HepG2 (cell line): ENCODE measurements around the gene COL18A1. TPM values are rescaled to one million over a fixed set of nuclear protein-coding genes. Genes with fewer than 3 reads are reported as not detected.

Experiments
- ATAC-seq: fragments of 200-7000 bp; cut with Tn5 transposase; 3 replicates; pipeline ENCODE4 v1.9.1; 2020; ENCODE audit warnings: mild to moderate bottlenecking, moderate library complexity
- BruUV-seq: library from RNA; stranded (reverse); fragments of 400-500 nt; replicated peaks from 2 replicates; lab custom pipeline; 2021; lab: Mats Ljungman, UMichigan
- CTCF ChIA-PET: fragments of 300-600 bp; formaldehyde crosslinking; extraction: SDS; loops from one replicate; lab custom pipeline; 2021; ENCODE audit warnings: low total read pairs, inconsistent platforms, low intra/inter-chr PET ratio; lab: Yijun Ruan, JAX
- POLR2A ChIA-PET: fragments of 350-600 bp; sonication (Branson Sonifier 250); formaldehyde crosslinking; loops from one replicate; lab custom pipeline; 2020; ENCODE audit warnings: antibody characterized with exemption, inconsistent platforms; lab: Yijun Ruan, JAX
- DNase-seq: peaks from one replicate; pipeline ENCODE4 v3.0.0-alpha.2; 2015; ENCODE audit warnings: low spot score
- FAIRE-seq: peaks from 3 replicates; lab custom pipeline; 2011; peaks lifted over from hg19 to GRCh38; lab: Jason Lieb, UNC
- H2AFZ ChIP-seq: one replicate; pipeline ENCODE4 v1.6.1; 2011; ENCODE audit warnings: low read length, inconsistent platforms
- H3K27ac ChIP-seq: fragments of 300-600 bp; 3 replicates; pipeline ENCODE4 v1.8.0; 2011; ENCODE audit warnings: mixed run types, mild to moderate bottlenecking, mixed read lengths, low read length, inconsistent platforms; ENCODE audit not compliant: insufficient read depth; ENCODE audit errors: extremely low read length
- H3K27me3 ChIP-seq, 2 experiments: fragments of 200-600 bp in 1 of 2; 2 replicates in 1 of 2; 3 replicates in 1 of 2; pipeline versions ENCODE4 v1.6.0 to v1.8.0; 2011; ENCODE audit warnings: low read length in 2 of 2, mild to moderate bottlenecking in 2 of 2, moderate library complexity in 2 of 2, inconsistent platforms in 1 of 2; ENCODE audit not compliant: insufficient read depth in 2 of 2, control insufficient read depth in 1 of 2
- H3K36me3 ChIP-seq, 2 experiments: fragments of 200-600 bp in 1 of 2; replicated peaks in 1 of 2; 2 replicates in 1 of 2; 3 replicates in 1 of 2; pipeline versions ENCODE4 v1.5.1 to v1.8.0; 2011; ENCODE audit warnings: low read length in 2 of 2, inconsistent platforms in 1 of 2; ENCODE audit not compliant: insufficient read depth in 2 of 2, control insufficient read depth in 1 of 2
- H3K4me1 ChIP-seq: 2 replicates; pipeline ENCODE4 v1.5.1; 2012; ENCODE audit warnings: low read length, inconsistent platforms; ENCODE audit not compliant: insufficient read depth
- H3K4me2 ChIP-seq: 2 replicates; pipeline ENCODE4 v1.6.0; 2011; ENCODE audit warnings: low read depth, low read length, inconsistent platforms
- H3K4me3 ChIP-seq, 3 experiments: fragments of 200-600 bp in 1 of 3; sonication (generic), shearing (Covaris generic) in 1 of 3; replicated peaks in 1 of 3; 2 replicates each; pipeline ENCODE4 v1.5.1; 2011 to 2016; ENCODE audit warnings: low read length in 3 of 3, inconsistent platforms in 2 of 3, low read depth in 2 of 3, mild to moderate bottlenecking in 2 of 3, control low read depth in 1 of 3, mixed read lengths in 1 of 3; ENCODE audit not compliant: insufficient read depth in 1 of 3
- H3K79me2 ChIP-seq: one replicate; pipeline ENCODE4 v1.6.1; 2011; ENCODE audit warnings: low read length, inconsistent platforms; ENCODE audit not compliant: insufficient read depth
- H3K9ac ChIP-seq: 2 replicates; pipeline ENCODE4 v1.6.0; 2011; ENCODE audit warnings: mild to moderate bottlenecking, low read depth, low read length, inconsistent platforms; ENCODE audit not compliant: insufficient read depth
- H3K9me3 ChIP-seq: 2 replicates; pipeline ENCODE4 v1.5.1; 2012; ENCODE audit warnings: mild to moderate bottlenecking, low read length
- H4K20me1 ChIP-seq: 2 replicates; pipeline ENCODE4 v1.6.0; 2011; ENCODE audit warnings: inconsistent platforms, mild to moderate bottlenecking, low read length, moderate library complexity; ENCODE audit not compliant: insufficient read depth
- ADNP ChIP-seq: sonication (generic); formaldehyde crosslinking; IDR thresholded peaks from 2 replicates; pipeline ENCODE4 v1.4.0; 2020; ENCODE audit warnings: missing genetic modification reagents
- DPF2 ChIP-seq: sonication (generic); formaldehyde crosslinking; IDR thresholded peaks from 2 replicates; pipeline ENCODE4 v1.4.0; 2020; ENCODE audit warnings: mild to moderate bottlenecking, low read depth, missing genetic modification reagents, borderline replicate concordance
- HNRNPH1 ChIP-seq: fragments of 200-400 bp; formaldehyde crosslinking; optimal IDR thresholded peaks from 2 replicates; pipeline ENCODE3; 2017; ENCODE audit warnings: mild to moderate bottlenecking, low read depth, low read length
- HOXA3 ChIP-seq: sonication (generic); formaldehyde crosslinking; IDR thresholded peaks from 2 replicates; pipeline ENCODE4 v1.5.0; 2020; ENCODE audit warnings: missing genetic modification reagents
- JUND ChIP-seq: sonication (generic); formaldehyde crosslinking; IDR thresholded peaks from 2 replicates; pipeline ENCODE4 v1.8.0; 2022; ENCODE audit warnings: mild to moderate bottlenecking, missing genetic modification reagents
- MIXL1 ChIP-seq: IDR thresholded peaks from 2 replicates; pipeline ENCODE4 v1.6.1; 2016
- WIZ ChIP-seq: sonication (generic); formaldehyde crosslinking; IDR thresholded peaks from 2 replicates; pipeline ENCODE4 v1.5.1; 2020; ENCODE audit warnings: mild to moderate bottlenecking, missing genetic modification reagents
- ZFP36L2 ChIP-seq: sonication (generic); formaldehyde crosslinking; IDR thresholded peaks from 2 replicates; pipeline ENCODE4 v1.4.0; 2020; ENCODE audit warnings: missing genetic modification reagents
- ZKSCAN1 ChIP-seq: fragments of 150-350 bp; IDR thresholded peaks from 2 replicates; pipeline ENCODE4 v1.6.1; 2014; ENCODE audit warnings: low read length
- ZMAT3 ChIP-seq: sonication (generic); formaldehyde crosslinking; conservative IDR thresholded peaks from 2 replicates; pipeline ENCODE4 v1.7.0; 2021; ENCODE audit warnings: missing genetic modification reagents
- ZNF343 ChIP-seq: sonication (generic); formaldehyde crosslinking; IDR thresholded peaks from 2 replicates; pipeline ENCODE4 v1.4.0; 2020; ENCODE audit warnings: mild to moderate bottlenecking, missing genetic modification reagents
- ZNF530 ChIP-seq: sonication (generic); formaldehyde crosslinking; IDR thresholded peaks from 2 replicates; pipeline ENCODE4 v1.5.0; 2020; ENCODE audit warnings: low read depth, mild to moderate bottlenecking, missing genetic modification reagents
- ZNF562 ChIP-seq: sonication (generic); formaldehyde crosslinking; IDR thresholded peaks from 2 replicates; pipeline ENCODE4 v1.8.0; 2022; ENCODE audit warnings: missing genetic modification reagents, borderline replicate concordance
- ZNF614 ChIP-seq: IDR thresholded peaks from 2 replicates; pipeline ENCODE4 v1.6.1; 2018; ENCODE audit warnings: missing biosample characterization, missing genetic modification reagents, inconsistent platforms, borderline replicate concordance
- ZNF850 ChIP-seq: sonication (generic); formaldehyde crosslinking; conservative IDR thresholded peaks from 2 replicates; pipeline ENCODE4 v1.9.0; 2021; ENCODE audit warnings: mild to moderate bottlenecking, missing genetic modification reagents
- WGBS: methylation state at CpG from one replicate; pipeline ENCODE4 v1.1.6; 2017; ENCODE audit warnings: low lambda C conversion rate; 5-methylcytosine and 5-hydroxymethylcytosine counted together
- in situ Hi-C: cut with HindIII; loops from 2 replicates; pipeline ENCODE4 v1.10.0; 2017; ENCODE audit warnings: low pct_unique_long_range_greater_than_20kb; ENCODE audit not compliant: extremely low pct_ligation_motif_present
- intact Hi-C: fragments of 100-400 bp; cut with micrococcal nuclease; formaldehyde crosslinking; loops from one replicate; pipeline ENCODE4 v1.10.0; 2022; ENCODE audit not compliant: unreplicated experiment
- polyA plus RNA-seq, 8 experiments: library from polyadenylated mRNA; depleted of rRNA in 3 of 8; stranded (reverse) in 7 of 8; unstranded in 1 of 8; fragments of >200 nt; fragmentation: Illumina TruSeq in 4 of 8; extraction: Trizol in 4 of 8; gene quantifications; 2 replicates each; pipeline versions ENCODE4 v1.2.1 to v1.2.3, GENCODE V29; 2011 to 2016; ENCODE audit warnings: low read depth in 4 of 8, missing spikeins in 1 of 8, mixed read lengths in 1 of 8; ENCODE audit not compliant: insufficient read depth in 1 of 8
- total RNA-seq, 5 experiments: library from RNA; depleted of rRNA; stranded (reverse); fragments of >200 nt; fragmentation: Illumina TruSeq; extraction: Trizol; gene quantifications; 2 replicates each; pipeline ENCODE4 v1.2.3, GENCODE V29; 2016; ENCODE audit warnings: low read depth in 1 of 5
- TF ChIP-seq, protein P1 (sequence below): sonication (generic); formaldehyde crosslinking; IDR thresholded peaks from 2 replicates; pipeline ENCODE4 v1.4.0; 2020; ENCODE audit warnings: missing genetic modification reagents
- TF ChIP-seq, protein P2 (sequence below): sonication (generic); formaldehyde crosslinking; IDR thresholded peaks from 2 replicates; pipeline ENCODE4 v1.9.0; 2022; ENCODE audit warnings: low read depth, missing genetic modification reagents

Gene COL18A1
- total and polyA plus RNA-seq, 2 of the 13 experiments (the other 11 are each of a cell fraction or from before 2014, with no cell fraction given): 79.0 to 102 TPM

DNA sequence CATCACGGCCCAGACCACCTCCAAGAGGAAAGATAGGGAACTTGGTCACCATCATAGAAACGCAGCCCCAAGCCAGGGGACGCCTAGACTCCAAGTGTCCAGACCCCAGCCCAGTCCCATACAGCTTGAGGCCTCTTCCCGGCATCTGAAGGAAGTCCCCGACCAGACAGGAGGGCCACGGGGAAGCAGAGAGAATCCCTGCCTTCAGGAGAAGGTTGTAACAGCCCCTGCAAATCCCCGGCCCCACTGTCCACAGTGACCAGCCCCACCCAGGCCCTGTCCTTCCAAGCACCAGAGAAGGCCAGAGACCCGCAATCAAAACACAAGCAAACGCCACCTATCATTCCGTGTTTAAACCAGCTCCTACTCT is 135.6 kb downstream of the COL18A1 start (continued):
- TF ChIP-seq, protein P1, sequence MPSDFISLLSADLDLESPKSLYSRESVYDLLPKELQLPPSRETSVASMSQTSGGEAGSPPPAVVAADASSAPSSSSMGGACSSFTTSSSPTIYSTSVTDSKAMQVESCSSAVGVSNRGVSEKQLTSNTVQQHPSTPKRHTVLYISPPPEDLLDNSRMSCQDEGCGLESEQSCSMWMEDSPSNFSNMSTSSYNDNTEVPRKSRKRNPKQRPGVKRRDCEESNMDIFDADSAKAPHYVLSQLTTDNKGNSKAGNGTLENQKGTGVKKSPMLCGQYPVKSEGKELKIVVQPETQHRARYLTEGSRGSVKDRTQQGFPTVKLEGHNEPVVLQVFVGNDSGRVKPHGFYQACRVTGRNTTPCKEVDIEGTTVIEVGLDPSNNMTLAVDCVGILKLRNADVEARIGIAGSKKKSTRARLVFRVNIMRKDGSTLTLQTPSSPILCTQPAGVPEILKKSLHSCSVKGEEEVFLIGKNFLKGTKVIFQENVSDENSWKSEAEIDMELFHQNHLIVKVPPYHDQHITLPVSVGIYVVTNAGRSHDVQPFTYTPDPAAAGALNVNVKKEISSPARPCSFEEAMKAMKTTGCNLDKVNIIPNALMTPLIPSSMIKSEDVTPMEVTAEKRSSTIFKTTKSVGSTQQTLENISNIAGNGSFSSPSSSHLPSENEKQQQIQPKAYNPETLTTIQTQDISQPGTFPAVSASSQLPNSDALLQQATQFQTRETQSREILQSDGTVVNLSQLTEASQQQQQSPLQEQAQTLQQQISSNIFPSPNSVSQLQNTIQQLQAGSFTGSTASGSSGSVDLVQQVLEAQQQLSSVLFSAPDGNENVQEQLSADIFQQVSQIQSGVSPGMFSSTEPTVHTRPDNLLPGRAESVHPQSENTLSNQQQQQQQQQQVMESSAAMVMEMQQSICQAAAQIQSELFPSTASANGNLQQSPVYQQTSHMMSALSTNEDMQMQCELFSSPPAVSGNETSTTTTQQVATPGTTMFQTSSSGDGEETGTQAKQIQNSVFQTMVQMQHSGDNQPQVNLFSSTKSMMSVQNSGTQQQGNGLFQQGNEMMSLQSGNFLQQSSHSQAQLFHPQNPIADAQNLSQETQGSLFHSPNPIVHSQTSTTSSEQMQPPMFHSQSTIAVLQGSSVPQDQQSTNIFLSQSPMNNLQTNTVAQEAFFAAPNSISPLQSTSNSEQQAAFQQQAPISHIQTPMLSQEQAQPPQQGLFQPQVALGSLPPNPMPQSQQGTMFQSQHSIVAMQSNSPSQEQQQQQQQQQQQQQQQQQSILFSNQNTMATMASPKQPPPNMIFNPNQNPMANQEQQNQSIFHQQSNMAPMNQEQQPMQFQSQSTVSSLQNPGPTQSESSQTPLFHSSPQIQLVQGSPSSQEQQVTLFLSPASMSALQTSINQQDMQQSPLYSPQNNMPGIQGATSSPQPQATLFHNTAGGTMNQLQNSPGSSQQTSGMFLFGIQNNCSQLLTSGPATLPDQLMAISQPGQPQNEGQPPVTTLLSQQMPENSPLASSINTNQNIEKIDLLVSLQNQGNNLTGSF (CRISPR knock-in tag): no peak
- no peak for TF ChIP-seq MIXL1

DNA sequence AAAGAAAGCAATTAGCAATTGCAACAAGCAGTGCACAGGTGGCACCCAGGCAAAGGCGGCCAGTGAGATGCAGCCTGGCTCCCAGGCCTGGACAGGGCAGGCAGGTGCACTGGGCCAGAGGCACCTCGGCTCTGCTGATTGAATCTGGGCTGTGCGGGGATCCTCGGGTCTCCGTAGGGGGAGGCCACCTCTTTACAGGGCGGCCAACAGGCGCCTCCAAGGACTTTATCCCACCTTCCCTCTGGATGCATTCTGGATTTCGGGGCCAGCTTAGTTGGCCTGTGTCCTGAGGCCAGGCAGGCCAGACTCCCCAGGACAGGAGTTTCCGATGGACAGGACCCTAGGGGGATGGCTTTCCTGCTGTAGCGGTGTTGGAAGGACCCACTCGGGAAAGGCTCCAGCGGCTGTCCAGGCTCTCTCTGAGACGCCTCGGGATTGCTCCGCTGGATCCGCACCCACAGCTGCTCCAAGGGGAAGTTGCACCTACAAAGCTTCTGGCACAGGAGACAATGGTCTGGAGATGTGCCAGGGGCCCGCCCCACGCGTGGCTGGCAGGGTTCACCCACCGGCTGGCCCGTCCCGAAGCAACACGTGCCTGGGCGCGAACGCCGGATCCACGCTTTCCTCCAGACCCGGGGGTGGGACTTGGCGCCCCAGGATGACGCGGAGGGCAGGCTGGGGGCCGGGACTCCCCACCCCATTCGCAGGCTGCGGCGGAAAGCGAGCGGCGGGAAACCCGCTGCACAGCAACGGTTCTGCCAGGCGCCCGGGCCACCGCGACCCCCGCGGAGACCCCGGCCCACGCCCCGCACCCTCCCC is 136.5 kb downstream of the COL18A1 start:
- Histone ChIP-seq H2AFZ (no peak overlapping the region), H3K9me3 (no peaks in the 10 kb centered on the region), H3K4me2 (peak overlapping the region; percentile 86), H3K9ac (peak overlapping the region; percentile 71), H3K4me3 (peak overlapping the region; percentile 60 to 80 (median 77)), H3K27ac (peak overlapping the region; percentile 42), H3K4me1 (peaks cover 49% of the 10 kb centered on the region), H3K79me2 (peaks cover 39% of the 10 kb centered on the region), H4K20me1 (no peaks in the 10 kb centered on the region), H3K36me3 (0 out of 5 replicates have a peak, but pooled peaks cover 0 to 6% of the 10 kb centered on the region in 2 experiments), H3K27me3 (peaks cover 1 to 18% of the 10 kb centered on the region in 2 experiments; a peak in 4 of 5 replicates)
- DNase-seq (no peak), ATAC-seq (peak; percentile 53), FAIRE-seq (no peak)
- in situ Hi-C loops: no loop called here
- BruUV-seq: TSS peak; percentile 59
- ChIA-PET CTCF (no interaction called here), POLR2A (interaction anchor here (0.8 to 1.6 kb wide), 4 partner anchors 12 to 72 kb away, joined by 3 to 5 read pairs (median 4); no protein-coding TSS in a partner anchor)
- WGBS: 2% methylated on average over 10 of the region's 50 CpGs
- intact Hi-C loops: no loop called here
- TF ChIP-seq ZNF562 (CRISPR knock-in tag): no peak
- TF ChIP-seq ZNF850 (CRISPR knock-in tag): no peak
- peak; percentile 75 for TF ChIP-seq HOXA3 (CRISPR knock-in tag)
- TF ChIP-seq, protein P2, sequence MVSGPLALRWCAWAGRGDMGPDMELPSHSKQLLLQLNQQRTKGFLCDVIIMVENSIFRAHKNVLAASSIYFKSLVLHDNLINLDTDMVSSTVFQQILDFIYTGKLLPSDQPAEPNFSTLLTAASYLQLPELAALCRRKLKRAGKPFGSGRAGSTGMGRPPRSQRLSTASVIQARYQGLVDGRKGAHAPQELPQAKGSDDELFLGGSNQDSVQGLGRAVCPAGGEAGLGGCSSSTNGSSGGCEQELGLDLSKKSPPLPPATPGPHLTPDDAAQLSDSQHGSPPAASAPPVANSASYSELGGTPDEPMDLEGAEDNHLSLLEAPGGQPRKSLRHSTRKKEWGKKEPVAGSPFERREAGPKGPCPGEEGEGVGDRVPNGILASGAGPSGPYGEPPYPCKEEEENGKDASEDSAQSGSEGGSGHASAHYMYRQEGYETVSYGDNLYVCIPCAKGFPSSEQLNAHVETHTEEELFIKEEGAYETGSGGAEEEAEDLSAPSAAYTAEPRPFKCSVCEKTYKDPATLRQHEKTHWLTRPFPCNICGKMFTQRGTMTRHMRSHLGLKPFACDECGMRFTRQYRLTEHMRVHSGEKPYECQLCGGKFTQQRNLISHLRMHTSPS (CRISPR knock-in tag): 0 out of 2 replicates have a peak, but pooled peaks have one; percentile 45
- TF ChIP-seq ZNF614: 0 out of 2 replicates have a peak, but pooled peaks have one; percentile 28
- TF ChIP-seq DPF2 (CRISPR knock-in tag): no peak
- no peak for TF ChIP-seq ZFP36L2 (CRISPR knock-in tag)
- no peak for TF ChIP-seq ZNF530
- no peak for TF ChIP-seq ZKSCAN1
- no peak for TF ChIP-seq WIZ (CRISPR knock-in tag)
- TF ChIP-seq ZNF343: no peak
- TF ChIP-seq ZMAT3 (CRISPR knock-in tag): no peak
- TF ChIP-seq HNRNPH1: no peak
- TF ChIP-seq JUND (CRISPR knock-in tag): no peak
- no peak for TF ChIP-seq ADNP
